Skeletal muscle cell (primary cell): Measurements from ENCODE around the gene CDKN1B.
A peak's percentile ranks its signal among the peaks of the same experiment; 100 is the strongest.

ENCODE experiments used
- DNase-seq: peaks from one replicate; pipeline ENCODE4 v3.0.0-alpha.2; 2010; ENCODE audit warnings: low read depth
- H3K4me3 ChIP-seq: 2 replicates; pipeline ENCODE4 v1.5.1; 2011; ENCODE audit warnings: low read depth, mild to moderate bottlenecking, control low read depth, low read length, moderate library complexity

The CDKN1B gene

GRCh38 chr12:12699345-12699744, 17.8 kb upstream of the CDKN1B start:
- no peak for DNase-seq
- H3K4me3 ChIP-seq: no peak overlapping the region

- no peak overlapping the region for H3K4me3 ChIP-seq
- DNase-seq: no peak
Measured at GRCh38 chr12:12700254-12700653, 16.9 kb upstream of the CDKN1B start.

- DNase-seq: no peak
Measured at GRCh38 chr12:12701457-12701856, 15.7 kb upstream of the CDKN1B start.

GRCh38 chr12:12704593-12705230, 12.5 kb upstream of the CDKN1B start:
- peak; percentile 80 for DNase-seq
- no peak overlapping the region for H3K4me3 ChIP-seq

More at GRCh38 chr12:12701457-12701856, 15.7 kb upstream of the CDKN1B start:
- H3K4me3 ChIP-seq: no peak overlapping the region

- no peak for DNase-seq
- H3K4me3 ChIP-seq: no peak overlapping the region
Measured at GRCh38 chr12:12705838-12706520, 11.2 kb upstream of the CDKN1B start.

GRCh38 chr12:12713932-12714275, 3.3 kb upstream of the CDKN1B start:
- no peak for DNase-seq
- H3K4me3 ChIP-seq: peak overlapping the region; percentile 21

- H3K4me3 ChIP-seq: peak overlapping the region; percentile 21
- no peak for DNase-seq
Measured at GRCh38 chr12:12714276-12715021, 2.7 kb upstream of the CDKN1B start.

- H3K4me3 ChIP-seq: no peak overlapping the region
- no peak for DNase-seq
Measured at GRCh38 chr12:12715128-12715458, 2.1 kb upstream of the CDKN1B start.

- DNase-seq: no peak
- H3K4me3 ChIP-seq: peak overlapping the region; percentile 69
Measured at GRCh38 chr12:12715459-12716150, 1.6 kb upstream of the CDKN1B start.

GRCh38 chr12:12716151-12716792, 896 bp upstream of the CDKN1B start:
- H3K4me3 ChIP-seq: peak overlapping the region; percentile 69
- DNase-seq: no peak

GRCh38 chr12:12717586-12718380, 615 bp downstream of the CDKN1B start:
- H3K4me3 ChIP-seq: peak overlapping the region; percentile 69
- DNase-seq: no peak

- DNase-seq: no peak
- H3K4me3 ChIP-seq: peak overlapping the region; percentile 69
Measured at GRCh38 chr12:12718381-12718759, 1.2 kb downstream of the CDKN1B start.

- DNase-seq: no peak
- H3K4me3 ChIP-seq: peak overlapping the region; percentile 69
Measured at GRCh38 chr12:12718853-12719252, 1.7 kb downstream of the CDKN1B start.

- H3K4me3 ChIP-seq: peak overlapping the region; percentile 69
- no peak for DNase-seq
Measured at GRCh38 chr12:12719496-12719895, 2.3 kb downstream of the CDKN1B start.

GRCh38 chr12:12720052-12720451, 2.9 kb downstream of the CDKN1B start:
- H3K4me3 ChIP-seq: peak overlapping the region; percentile 69
- no peak for DNase-seq

GRCh38 chr12:12720672-12721161, 3.5 kb downstream of the CDKN1B start:
- H3K4me3 ChIP-seq: peak overlapping the region; percentile 26
- no peak for DNase-seq

- DNase-seq: no peak
- H3K4me3 ChIP-seq: no peak overlapping the region
Measured at GRCh38 chr12:12721176-12721751, 4.1 kb downstream of the CDKN1B start.

GRCh38 chr12:12721814-12722434, 4.8 kb downstream of the CDKN1B start:
- peak overlapping the region; percentile 75 for H3K4me3 ChIP-seq
- no peak for DNase-seq
